ENCODE data around the gene TNFSF4. TPM values are rescaled to one million over a fixed set of nuclear protein-coding genes. Genes with fewer than 3 reads are reported as not detected.

TNFSF4 gene
- polyA plus RNA-seq, 1 of the 3 experiments (the other 2 are of a cell fraction) = 25.9 TPM

DNA sequence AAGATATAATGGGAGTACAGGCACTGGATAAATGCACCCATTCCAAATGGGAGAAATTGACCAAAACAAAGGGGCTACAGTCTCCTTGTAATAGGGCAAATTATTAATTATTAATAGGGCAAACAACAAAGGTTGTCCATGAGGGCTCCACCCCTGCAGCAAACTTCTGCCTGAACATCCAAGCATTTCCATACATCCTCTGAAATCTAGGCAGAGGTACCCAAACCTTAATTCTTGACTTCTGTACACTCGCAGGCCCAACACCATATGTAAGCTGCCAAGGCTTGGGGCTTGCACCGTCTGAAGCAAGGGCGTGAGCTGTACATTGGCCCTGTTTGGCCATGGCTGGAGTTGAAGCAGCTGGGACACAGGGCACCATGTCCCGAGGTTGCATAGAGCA, 33.7 kb downstream of the TNFSF4 start:
- TF ChIP-seq TEAD4 (IDR thresholded peaks at IDR 0.05; ENCODE audit: borderline replicate concordance, insufficient read depth) = no peak
- TF ChIP-seq, protein P1, sequence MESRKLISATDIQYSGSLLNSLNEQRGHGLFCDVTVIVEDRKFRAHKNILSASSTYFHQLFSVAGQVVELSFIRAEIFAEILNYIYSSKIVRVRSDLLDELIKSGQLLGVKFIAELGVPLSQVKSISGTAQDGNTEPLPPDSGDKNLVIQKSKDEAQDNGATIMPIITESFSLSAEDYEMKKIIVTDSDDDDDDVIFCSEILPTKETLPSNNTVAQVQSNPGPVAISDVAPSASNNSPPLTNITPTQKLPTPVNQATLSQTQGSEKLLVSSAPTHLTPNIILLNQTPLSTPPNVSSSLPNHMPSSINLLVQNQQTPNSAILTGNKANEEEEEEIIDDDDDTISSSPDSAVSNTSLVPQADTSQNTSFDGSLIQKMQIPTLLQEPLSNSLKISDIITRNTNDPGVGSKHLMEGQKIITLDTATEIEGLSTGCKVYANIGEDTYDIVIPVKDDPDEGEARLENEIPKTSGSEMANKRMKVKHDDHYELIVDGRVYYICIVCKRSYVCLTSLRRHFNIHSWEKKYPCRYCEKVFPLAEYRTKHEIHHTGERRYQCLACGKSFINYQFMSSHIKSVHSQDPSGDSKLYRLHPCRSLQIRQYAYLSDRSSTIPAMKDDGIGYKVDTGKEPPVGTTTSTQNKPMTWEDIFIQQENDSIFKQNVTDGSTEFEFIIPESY (IDR thresholded peaks at IDR 0.05; ENCODE audit: borderline replicate concordance, low read depth) = no peak
- TF ChIP-seq MEF2A (IDR thresholded peaks at IDR 0.05; ENCODE audit: borderline replicate concordance, low read depth) = no peak
- no peak for TF ChIP-seq POLR2AphosphoS5 (IDR thresholded peaks at IDR 0.05; ENCODE audit: low read depth, low read length)
- no peak for TF ChIP-seq MXI1 (IDR thresholded peaks at IDR 0.05; ENCODE audit: low read depth, low read length)
- TF ChIP-seq, protein P2, sequence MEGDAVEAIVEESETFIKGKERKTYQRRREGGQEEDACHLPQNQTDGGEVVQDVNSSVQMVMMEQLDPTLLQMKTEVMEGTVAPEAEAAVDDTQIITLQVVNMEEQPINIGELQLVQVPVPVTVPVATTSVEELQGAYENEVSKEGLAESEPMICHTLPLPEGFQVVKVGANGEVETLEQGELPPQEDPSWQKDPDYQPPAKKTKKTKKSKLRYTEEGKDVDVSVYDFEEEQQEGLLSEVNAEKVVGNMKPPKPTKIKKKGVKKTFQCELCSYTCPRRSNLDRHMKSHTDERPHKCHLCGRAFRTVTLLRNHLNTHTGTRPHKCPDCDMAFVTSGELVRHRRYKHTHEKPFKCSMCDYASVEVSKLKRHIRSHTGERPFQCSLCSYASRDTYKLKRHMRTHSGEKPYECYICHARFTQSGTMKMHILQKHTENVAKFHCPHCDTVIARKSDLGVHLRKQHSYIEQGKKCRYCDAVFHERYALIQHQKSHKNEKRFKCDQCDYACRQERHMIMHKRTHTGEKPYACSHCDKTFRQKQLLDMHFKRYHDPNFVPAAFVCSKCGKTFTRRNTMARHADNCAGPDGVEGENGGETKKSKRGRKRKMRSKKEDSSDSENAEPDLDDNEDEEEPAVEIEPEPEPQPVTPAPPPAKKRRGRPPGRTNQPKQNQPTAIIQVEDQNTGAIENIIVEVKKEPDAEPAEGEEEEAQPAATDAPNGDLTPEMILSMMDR (IDR thresholded peaks at IDR 0.05) = no peak
- no peak overlapping the region for H3K4me2 ChIP-seq
- no peak overlapping the region for H3K9ac ChIP-seq
- POLR2A ChIA-PET = no interaction called here
- no peaks in the 10 kb centered on the region for H3K4me1 ChIP-seq (ENCODE audit: control insufficient read depth in 1 of 2, insufficient read depth in 2 of 2, low read depth in 1 of 2, low read length in 1 of 2)
- no peaks in the 10 kb centered on the region for H3F3A ChIP-seq (replicated peaks; ENCODE audit: insufficient read depth)
- H3K9me3 ChIP-seq = peaks cover 5% of the 10 kb centered on the region; the same call in 1 of the 2 replicates
- H3K36me3 ChIP-seq (replicated peaks in 1 of 2; ENCODE audit: control insufficient read depth in 1 of 2, insufficient read depth in 2 of 2, low read length in 1 of 2) = no peaks in the 10 kb centered on the region
- 39% methylated on average over 4 of the region's 4 CpGs for WGBS (ENCODE audit: low lambda C conversion rate)
- no peak overlapping the region for H3K27ac ChIP-seq (ENCODE audit: low read depth in 2 of 2, low read length in 1 of 2)
- CTCF ChIA-PET = no interaction called here
- H3K9me2 ChIP-seq = no peaks in the 10 kb centered on the region; the same call in 1 of the 2 replicates
- no peak overlapping the region for H3K4me3 ChIP-seq (ENCODE audit: low read depth in 2 of 2, low read length in 1 of 2)
- H3K27me3 ChIP-seq (ENCODE audit: insufficient read depth) = no peaks in the 10 kb centered on the region
- no peaks in the 10 kb centered on the region for H4K20me1 ChIP-seq (ENCODE audit: insufficient read depth)
- H2AFZ ChIP-seq (ENCODE audit: low read depth) = no peak overlapping the region
- no peaks in the 10 kb centered on the region for H3K79me2 ChIP-seq (ENCODE audit: insufficient read depth)
- DNase-seq = no peak

DNA sequence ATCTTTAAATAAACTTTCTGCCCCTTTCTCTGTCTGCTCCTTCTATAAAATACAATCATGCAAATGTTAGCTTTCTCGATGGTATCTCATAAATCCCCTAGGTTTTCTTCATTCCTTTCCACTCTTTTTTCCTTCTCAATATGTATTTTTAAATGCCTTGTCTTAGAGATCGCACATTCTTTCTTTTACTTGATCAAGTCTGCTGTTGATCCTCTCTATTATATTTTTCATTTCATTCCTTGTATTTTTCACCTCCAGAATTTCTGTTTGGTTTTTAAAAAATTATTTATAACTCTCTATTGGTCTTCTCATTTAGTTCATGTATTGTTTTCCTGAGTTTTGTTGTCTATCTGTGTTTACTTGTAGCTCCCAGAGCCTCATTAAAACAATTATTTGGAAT, 36.0 kb downstream of the TNFSF4 start:
- Histone ChIP-seq H3K4me3 (ENCODE audit: low read depth in 2 of 2, low read length in 1 of 2) (no peak overlapping the region), H3K4me1 (ENCODE audit: control insufficient read depth in 1 of 2, insufficient read depth in 2 of 2, low read depth in 1 of 2, low read length in 1 of 2) (no peaks in the 10 kb centered on the region), H3K27ac (ENCODE audit: low read depth in 2 of 2, low read length in 1 of 2) (no peak overlapping the region), H2AFZ (ENCODE audit: low read depth) (no peak overlapping the region), H3K27me3 (ENCODE audit: insufficient read depth) (no peaks in the 10 kb centered on the region), H3K79me2 (ENCODE audit: insufficient read depth) (no peaks in the 10 kb centered on the region), H3K4me2 (no peak overlapping the region), H3K9me2 (no peaks in the 10 kb centered on the region; the same call in 1 of the 2 replicates), H4K20me1 (ENCODE audit: insufficient read depth) (no peaks in the 10 kb centered on the region), H3K36me3 (replicated peaks in 1 of 2; ENCODE audit: control insufficient read depth in 1 of 2, insufficient read depth in 2 of 2, low read length in 1 of 2) (no peaks in the 10 kb centered on the region), H3F3A (replicated peaks; ENCODE audit: insufficient read depth) (no peaks in the 10 kb centered on the region), H3K9me3 (peaks cover 5% of the 10 kb centered on the region; the same call in 1 of the 2 replicates), H3K9ac (no peak overlapping the region)
- WGBS (ENCODE audit: low lambda C conversion rate) = 32% methylated on average over 2 of the region's 2 CpGs
- no peak for DNase-seq
- TF ChIP-seq SIN3A (IDR thresholded peaks at IDR 0.05; ENCODE audit: borderline replicate concordance, low read depth, low read length) (no peak), JUND (IDR thresholded peaks at IDR 0.05) (no peak), RAD21 (IDR thresholded peaks at IDR 0.05; ENCODE audit: low read length) (no peak), RFX5 (IDR thresholded peaks at IDR 0.05; ENCODE audit: low read length) (no peak), GATA2 (CRISPR knock-in tag; IDR thresholded peaks at IDR 0.05) (no peak), TCF12 (IDR thresholded peaks at IDR 0.05) (no peak), MXI1 (IDR thresholded peaks at IDR 0.05; ENCODE audit: low read depth, low read length) (no peak), TAF1 (IDR thresholded peaks at IDR 0.05; ENCODE audit: borderline replicate concordance, low read depth, low read length) (no peak), EP300 (IDR thresholded peaks at IDR 0.05; ENCODE audit: borderline replicate concordance in 1 of 2, low read depth in 1 of 2, low read length in 1 of 2) (no peak)
- ChIA-PET CTCF (interaction anchor here (2.0 kb wide), 1 partner anchor 31 kb away, joined by 6 read pairs; no protein-coding TSS in a partner anchor), POLR2A (no interaction called here)

All from SK-N-SH (cell line).